HepG2 (cell line): ENCODE results near the gene CALML5. TPM values are rescaled to one million over a fixed set of nuclear protein-coding genes. Genes with fewer than 3 reads are reported as not detected.

Source experiments
- ATAC-seq: fragments of 200-7000 bp; cut with Tn5 transposase; 3 replicates; pipeline ENCODE4 v1.9.1; 2020; ENCODE audit warnings: mild to moderate bottlenecking, moderate library complexity
- BruUV-seq: library from RNA; stranded (reverse); fragments of 400-500 nt; replicated peaks from 2 replicates; lab custom pipeline; 2021; lab: Mats Ljungman, UMichigan
- CTCF ChIA-PET: fragments of 300-600 bp; formaldehyde crosslinking; extraction: SDS; loops from one replicate; lab custom pipeline; 2021; ENCODE audit warnings: low total read pairs, inconsistent platforms, low intra/inter-chr PET ratio; lab: Yijun Ruan, JAX
- POLR2A ChIA-PET: fragments of 350-600 bp; sonication (Branson Sonifier 250); formaldehyde crosslinking; loops from one replicate; lab custom pipeline; 2020; ENCODE audit warnings: antibody characterized with exemption, inconsistent platforms; lab: Yijun Ruan, JAX
- DNase-seq: peaks from one replicate; pipeline ENCODE4 v3.0.0-alpha.2; 2015; ENCODE audit warnings: low spot score
- FAIRE-seq: peaks from 3 replicates; lab custom pipeline; 2011; peaks lifted over from hg19 to GRCh38; lab: Jason Lieb, UNC
- H2AFZ ChIP-seq: one replicate; pipeline ENCODE4 v1.6.1; 2011; ENCODE audit warnings: low read length, inconsistent platforms
- H3K27ac ChIP-seq: fragments of 300-600 bp; 3 replicates; pipeline ENCODE4 v1.8.0; 2011; ENCODE audit warnings: mixed run types, mild to moderate bottlenecking, mixed read lengths, low read length, inconsistent platforms; ENCODE audit not compliant: insufficient read depth; ENCODE audit errors: extremely low read length
- H3K27me3 ChIP-seq, 2 experiments: fragments of 200-600 bp in 1 of 2; 2 replicates in 1 of 2; 3 replicates in 1 of 2; pipeline versions ENCODE4 v1.6.0 to v1.8.0; 2011; ENCODE audit warnings: low read length in 2 of 2, mild to moderate bottlenecking in 2 of 2, moderate library complexity in 2 of 2, inconsistent platforms in 1 of 2; ENCODE audit not compliant: insufficient read depth in 2 of 2, control insufficient read depth in 1 of 2
- H3K36me3 ChIP-seq, 2 experiments: fragments of 200-600 bp in 1 of 2; replicated peaks in 1 of 2; 2 replicates in 1 of 2; 3 replicates in 1 of 2; pipeline versions ENCODE4 v1.5.1 to v1.8.0; 2011; ENCODE audit warnings: low read length in 2 of 2, inconsistent platforms in 1 of 2; ENCODE audit not compliant: insufficient read depth in 2 of 2, control insufficient read depth in 1 of 2
- H3K4me1 ChIP-seq: 2 replicates; pipeline ENCODE4 v1.5.1; 2012; ENCODE audit warnings: low read length, inconsistent platforms; ENCODE audit not compliant: insufficient read depth
- H3K4me2 ChIP-seq: 2 replicates; pipeline ENCODE4 v1.6.0; 2011; ENCODE audit warnings: low read depth, low read length, inconsistent platforms
- H3K4me3 ChIP-seq, 3 experiments: fragments of 200-600 bp in 1 of 3; sonication (generic), shearing (Covaris generic) in 1 of 3; replicated peaks in 1 of 3; 2 replicates each; pipeline ENCODE4 v1.5.1; 2011 to 2016; ENCODE audit warnings: low read length in 3 of 3, inconsistent platforms in 2 of 3, low read depth in 2 of 3, mild to moderate bottlenecking in 2 of 3, control low read depth in 1 of 3, mixed read lengths in 1 of 3; ENCODE audit not compliant: insufficient read depth in 1 of 3
- H3K79me2 ChIP-seq: one replicate; pipeline ENCODE4 v1.6.1; 2011; ENCODE audit warnings: low read length, inconsistent platforms; ENCODE audit not compliant: insufficient read depth
- H3K9ac ChIP-seq: 2 replicates; pipeline ENCODE4 v1.6.0; 2011; ENCODE audit warnings: mild to moderate bottlenecking, low read depth, low read length, inconsistent platforms; ENCODE audit not compliant: insufficient read depth
- H3K9me3 ChIP-seq: 2 replicates; pipeline ENCODE4 v1.5.1; 2012; ENCODE audit warnings: mild to moderate bottlenecking, low read length
- H4K20me1 ChIP-seq: 2 replicates; pipeline ENCODE4 v1.6.0; 2011; ENCODE audit warnings: inconsistent platforms, mild to moderate bottlenecking, low read length, moderate library complexity; ENCODE audit not compliant: insufficient read depth
- CEBPG ChIP-seq: IDR thresholded peaks from 2 replicates; pipeline ENCODE4 v1.6.1; 2016
- ELF4 ChIP-seq: sonication (generic); formaldehyde crosslinking; IDR thresholded peaks from 2 replicates; pipeline ENCODE4 v1.5.0; 2020; ENCODE audit warnings: missing genetic modification reagents, mild to moderate bottlenecking, moderate library complexity, borderline replicate concordance
- GTF3A ChIP-seq: sonication (generic); formaldehyde crosslinking; conservative IDR thresholded peaks from 2 replicates; pipeline ENCODE4 v1.4.0; 2020; ENCODE audit warnings: mild to moderate bottlenecking, missing genetic modification reagents
- GZF1 ChIP-seq: sonication (generic); formaldehyde crosslinking; IDR thresholded peaks from 2 replicates; pipeline ENCODE4 v1.5.1; 2020; ENCODE audit warnings: mild to moderate bottlenecking, missing genetic modification reagents
- HNRNPLL ChIP-seq: fragments of 200-400 bp; formaldehyde crosslinking; IDR thresholded peaks from 2 replicates; pipeline ENCODE4 v1.6.1; 2017; ENCODE audit warnings: mild to moderate bottlenecking, low read depth, low read length; ENCODE audit not compliant: poor library complexity, severe bottlenecking
- IKZF1 ChIP-seq: fragments of 450-650 bp; IDR thresholded peaks from 2 replicates; pipeline ENCODE4 v1.7.1; 2016
- NR2C2 ChIP-seq: sonication (generic); formaldehyde crosslinking; IDR thresholded peaks from 2 replicates; pipeline ENCODE4 v1.4.0; 2020; ENCODE audit warnings: missing genetic modification reagents, mild to moderate bottlenecking, moderate library complexity, borderline replicate concordance
- PITX1 ChIP-seq: sonication (generic); formaldehyde crosslinking; IDR thresholded peaks from 2 replicates; pipeline ENCODE4 v1.5.1; 2020; ENCODE audit warnings: mild to moderate bottlenecking, missing genetic modification reagents
- PRMT3 ChIP-seq: sonication (generic); formaldehyde crosslinking; IDR thresholded peaks from 2 replicates; pipeline ENCODE4 v1.8.1; 2022; ENCODE audit warnings: low read depth, mild to moderate bottlenecking, moderate library complexity, missing genetic modification reagents, borderline replicate concordance
- SIX1 ChIP-seq: sonication (generic); formaldehyde crosslinking; IDR thresholded peaks from 2 replicates; pipeline ENCODE4 v1.4.0; 2020; ENCODE audit warnings: missing genetic modification reagents, borderline replicate concordance
- SSRP1 ChIP-seq: IDR thresholded peaks from 2 replicates; pipeline ENCODE4 v1.6.1; 2016; ENCODE audit warnings: control low read depth
- ZBTB38 ChIP-seq: sonication (generic); formaldehyde crosslinking; IDR thresholded peaks from 2 replicates; pipeline ENCODE4 v1.5.1; 2020; ENCODE audit warnings: mild to moderate bottlenecking, missing genetic modification reagents
- ZKSCAN5 ChIP-seq: sonication (generic); formaldehyde crosslinking; IDR thresholded peaks from 2 replicates; pipeline ENCODE4 v1.5.1; 2020; ENCODE audit warnings: mild to moderate bottlenecking, missing genetic modification reagents
- ZNF136 ChIP-seq: sonication (generic); formaldehyde crosslinking; IDR thresholded peaks from 2 replicates; pipeline ENCODE4 v1.8.1; 2022; ENCODE audit warnings: low read depth, mild to moderate bottlenecking, moderate library complexity, missing genetic modification reagents
- ZNF296 ChIP-seq: sonication (generic); formaldehyde crosslinking; conservative IDR thresholded peaks from 2 replicates; pipeline ENCODE4 v1.5.0; 2020; ENCODE audit warnings: mild to moderate bottlenecking, missing genetic modification reagents
- ZNF331 ChIP-seq: sonication (generic); formaldehyde crosslinking; IDR thresholded peaks from 2 replicates; pipeline ENCODE4 v1.4.0; 2020; ENCODE audit warnings: missing genetic modification reagents
- ZNF350 ChIP-seq: sonication (generic); formaldehyde crosslinking; IDR thresholded peaks from 2 replicates; pipeline ENCODE4 v1.4.0; 2020; ENCODE audit warnings: mild to moderate bottlenecking, low read depth, missing genetic modification reagents, borderline replicate concordance
- ZNF367 ChIP-seq: sonication (generic); formaldehyde crosslinking; IDR thresholded peaks from 2 replicates; pipeline ENCODE4 v1.4.0; 2020; ENCODE audit warnings: missing genetic modification reagents, borderline replicate concordance
- ZNF75D ChIP-seq: sonication (generic); formaldehyde crosslinking; IDR thresholded peaks from 2 replicates; pipeline ENCODE4 v1.8.1; 2023; ENCODE audit warnings: missing genetic modification reagents, mild to moderate bottlenecking, borderline replicate concordance
- ZNF782 ChIP-seq: sonication (generic); formaldehyde crosslinking; IDR thresholded peaks from 2 replicates; pipeline ENCODE4 v1.4.0; 2020; ENCODE audit warnings: missing genetic modification reagents, mild to moderate bottlenecking, borderline replicate concordance
- ZNF788 ChIP-seq: sonication (generic); formaldehyde crosslinking; IDR thresholded peaks from 2 replicates; pipeline ENCODE4 v1.5.0; 2020; ENCODE audit warnings: mild to moderate bottlenecking, missing genetic modification reagents, borderline replicate concordance
- ZNF841 ChIP-seq: sonication (generic); formaldehyde crosslinking; IDR thresholded peaks from 2 replicates; pipeline ENCODE4 v1.8.1; 2023; ENCODE audit warnings: missing genetic modification reagents, borderline replicate concordance
- WGBS: methylation state at CpG from one replicate; pipeline ENCODE4 v1.1.6; 2017; ENCODE audit warnings: low lambda C conversion rate; 5-methylcytosine and 5-hydroxymethylcytosine counted together
- in situ Hi-C: cut with HindIII; loops from 2 replicates; pipeline ENCODE4 v1.10.0; 2017; ENCODE audit warnings: low pct_unique_long_range_greater_than_20kb; ENCODE audit not compliant: extremely low pct_ligation_motif_present
- intact Hi-C: fragments of 100-400 bp; cut with micrococcal nuclease; formaldehyde crosslinking; loops from one replicate; pipeline ENCODE4 v1.10.0; 2022; ENCODE audit not compliant: unreplicated experiment
- polyA plus RNA-seq, 8 experiments: library from polyadenylated mRNA; depleted of rRNA in 3 of 8; stranded (reverse) in 7 of 8; unstranded in 1 of 8; fragments of >200 nt; fragmentation: Illumina TruSeq in 4 of 8; extraction: Trizol in 4 of 8; gene quantifications; 2 replicates each; pipeline versions ENCODE4 v1.2.1 to v1.2.3, GENCODE V29; 2011 to 2016; ENCODE audit warnings: low read depth in 4 of 8, missing spikeins in 1 of 8, mixed read lengths in 1 of 8; ENCODE audit not compliant: insufficient read depth in 1 of 8
- total RNA-seq, 5 experiments: library from RNA; depleted of rRNA; stranded (reverse); fragments of >200 nt; fragmentation: Illumina TruSeq; extraction: Trizol; gene quantifications; 2 replicates each; pipeline ENCODE4 v1.2.3, GENCODE V29; 2016; ENCODE audit warnings: low read depth in 1 of 5
- TF ChIP-seq, protein P1 (sequence below): sonication (generic); formaldehyde crosslinking; IDR thresholded peaks from 2 replicates; pipeline ENCODE4 v1.5.0; 2020; ENCODE audit warnings: mild to moderate bottlenecking, missing genetic modification reagents, moderate library complexity
- TF ChIP-seq, protein P2 (sequence below): sonication (generic); formaldehyde crosslinking; IDR thresholded peaks from 2 replicates; pipeline ENCODE4 v1.5.0; 2020; ENCODE audit warnings: mild to moderate bottlenecking, missing genetic modification reagents, borderline replicate concordance

Gene CALML5
- total and polyA plus RNA-seq, 2 of the 13 experiments (the other 11 are each of a cell fraction or from before 2014, with no cell fraction given): not detected

- 10% methylated on average over 5 of the region's 5 CpGs for WGBS
- H3K36me3 ChIP-seq: no peaks in the 10 kb centered on the region
- no peaks in the 10 kb centered on the region for H3K79me2 ChIP-seq
- in situ Hi-C loops (no loop called here), intact Hi-C loops (loop anchor here (2.0 kb wide), 1 partner anchor 16 kb away; no protein-coding TSS in a partner anchor)
- peaks cover 5 to 50% of the 10 kb centered on the region in 2 experiments; a peak in 4 of 5 replicates for H3K27me3 ChIP-seq
- ChIA-PET CTCF (no interaction called here), POLR2A (interaction anchor here (2.6 kb wide), 1 partner anchor 47 kb away, joined by 9 read pairs; no protein-coding TSS in a partner anchor)
- DNase-seq (no peak), FAIRE-seq (no peak), ATAC-seq (peak; percentile 70)
- H3K4me1 ChIP-seq: peaks cover 63% of the 10 kb centered on the region
- no peak overlapping the region for H3K4me3 ChIP-seq
- H4K20me1 ChIP-seq: no peaks in the 10 kb centered on the region
- H3K9ac ChIP-seq: no peak overlapping the region
- no peak overlapping the region for H3K4me2 ChIP-seq
- H2AFZ ChIP-seq: no peak overlapping the region
- BruUV-seq: no TSS peak
- no peaks in the 10 kb centered on the region for H3K9me3 ChIP-seq
- no peak overlapping the region for H3K27ac ChIP-seq
- TF ChIP-seq ZNF782 (CRISPR knock-in tag) (no peak), PRMT3 (no peak), ZNF350 (no peak), ZNF296 (CRISPR knock-in tag) (no peak), PITX1 (CRISPR knock-in tag) (no peak), CEBPG (CRISPR knock-in tag) (0 out of 2 replicates have a peak, but pooled peaks have one; percentile 6), ZNF136 (CRISPR knock-in tag) (no peak), GZF1 (CRISPR knock-in tag) (no peak), GTF3A (CRISPR knock-in tag) (no peak), ZKSCAN5 (CRISPR knock-in tag) (no peak), ELF4 (CRISPR knock-in tag) (no peak), ZNF75D (CRISPR knock-in tag) (no peak), NR2C2 (CRISPR knock-in tag) (no peak), SIX1 (CRISPR knock-in tag) (no peak), IKZF1 (no peak), SSRP1 (CRISPR knock-in tag) (no peak), ZNF367 (CRISPR knock-in tag) (no peak), ZBTB38 (no peak), ZNF331 (CRISPR knock-in tag) (no peak), ZNF841 (CRISPR knock-in tag) (no peak), ZNF788 (0 out of 2 replicates have a peak, but pooled peaks have one; percentile 20), HNRNPLL (no peak)
- TF ChIP-seq, protein P1, sequence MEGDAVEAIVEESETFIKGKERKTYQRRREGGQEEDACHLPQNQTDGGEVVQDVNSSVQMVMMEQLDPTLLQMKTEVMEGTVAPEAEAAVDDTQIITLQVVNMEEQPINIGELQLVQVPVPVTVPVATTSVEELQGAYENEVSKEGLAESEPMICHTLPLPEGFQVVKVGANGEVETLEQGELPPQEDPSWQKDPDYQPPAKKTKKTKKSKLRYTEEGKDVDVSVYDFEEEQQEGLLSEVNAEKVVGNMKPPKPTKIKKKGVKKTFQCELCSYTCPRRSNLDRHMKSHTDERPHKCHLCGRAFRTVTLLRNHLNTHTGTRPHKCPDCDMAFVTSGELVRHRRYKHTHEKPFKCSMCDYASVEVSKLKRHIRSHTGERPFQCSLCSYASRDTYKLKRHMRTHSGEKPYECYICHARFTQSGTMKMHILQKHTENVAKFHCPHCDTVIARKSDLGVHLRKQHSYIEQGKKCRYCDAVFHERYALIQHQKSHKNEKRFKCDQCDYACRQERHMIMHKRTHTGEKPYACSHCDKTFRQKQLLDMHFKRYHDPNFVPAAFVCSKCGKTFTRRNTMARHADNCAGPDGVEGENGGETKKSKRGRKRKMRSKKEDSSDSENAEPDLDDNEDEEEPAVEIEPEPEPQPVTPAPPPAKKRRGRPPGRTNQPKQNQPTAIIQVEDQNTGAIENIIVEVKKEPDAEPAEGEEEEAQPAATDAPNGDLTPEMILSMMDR (CRISPR knock-in tag): peak; percentile 42
- TF ChIP-seq, protein P2, sequence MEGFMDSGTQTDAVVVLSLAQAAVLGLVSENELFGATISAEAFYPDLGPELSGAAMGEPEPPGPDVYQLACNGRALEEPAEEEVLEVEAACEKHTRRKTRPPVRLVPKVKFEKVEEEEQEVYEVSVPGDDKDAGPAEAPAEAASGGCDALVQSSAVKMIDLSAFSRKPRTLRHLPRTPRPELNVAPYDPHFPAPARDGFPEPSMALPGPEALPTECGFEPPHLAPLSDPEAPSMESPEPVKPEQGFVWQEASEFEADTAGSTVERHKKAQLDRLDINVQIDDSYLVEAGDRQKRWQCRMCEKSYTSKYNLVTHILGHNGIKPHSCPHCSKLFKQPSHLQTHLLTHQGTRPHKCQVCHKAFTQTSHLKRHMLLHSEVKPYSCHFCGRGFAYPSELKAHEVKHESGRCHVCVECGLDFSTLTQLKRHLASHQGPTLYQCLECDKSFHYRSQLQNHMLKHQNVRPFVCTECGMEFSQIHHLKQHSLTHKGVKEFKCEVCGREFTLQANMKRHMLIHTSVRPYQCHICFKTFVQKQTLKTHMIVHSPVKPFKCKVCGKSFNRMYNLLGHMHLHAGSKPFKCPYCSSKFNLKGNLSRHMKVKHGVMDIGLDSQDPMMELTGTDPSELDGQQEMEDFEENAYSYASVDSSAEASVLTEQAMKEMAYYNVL (CRISPR knock-in tag): no peak
These were observed 1.5 kb upstream of the CALML5 start for GRCh38 chr10:5500910-5501309.
